Measurements from ENCODE around the gene PRKCE. TPM values are rescaled to one million over a fixed set of nuclear protein-coding genes. Genes with fewer than 3 reads are reported as not detected.

The PRKCE gene
- total RNA-seq, 1 experiment from 2014 or later, result 21.7 TPM

DNA sequence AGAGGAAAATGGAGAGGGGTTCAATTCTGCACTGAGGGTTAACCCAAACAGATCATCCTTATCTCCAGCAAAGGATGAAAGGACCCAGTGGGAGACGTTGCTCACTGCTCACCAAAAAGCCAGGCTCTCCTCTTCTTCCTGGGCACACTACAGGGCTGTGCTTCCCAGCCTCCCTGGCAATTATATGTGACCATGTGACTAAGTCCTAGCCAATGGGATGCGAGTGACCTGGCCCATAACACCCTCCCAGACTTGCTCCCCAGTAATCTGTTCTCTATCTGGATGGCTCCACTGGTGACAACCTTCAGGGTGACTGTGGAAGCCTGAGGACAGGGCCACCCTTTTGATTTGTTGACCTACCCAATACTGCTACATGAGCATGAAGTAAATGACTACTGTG is 10.9 kb upstream of the PRKCE start:
- Histone ChIP-seq H3K27ac (no peak overlapping the region), H3K9me2 (ENCODE audit: insufficient read depth) (no peaks in the 10 kb centered on the region), H3K9me3 (ENCODE audit: insufficient read depth, low read depth) (no peaks in the 10 kb centered on the region), H4K20me1 (ENCODE audit: insufficient read depth) (no peaks in the 10 kb centered on the region), H3K4me1 (replicated peaks; ENCODE audit: insufficient read depth) (0 out of 2 replicates have a peak, but pooled peaks cover 9% of the 10 kb centered on the region), H3K79me2 (ENCODE audit: low read depth) (no peaks in the 10 kb centered on the region), H2AFZ (no peak overlapping the region), H3K27me3 (ENCODE audit: insufficient read depth, low read depth) (no peaks in the 10 kb centered on the region), H3K4me3 (no peak overlapping the region), H3K4me2 (no peak overlapping the region), H3F3A (ENCODE audit: insufficient read depth, low read depth) (no peaks in the 10 kb centered on the region), H3K36me3 (ENCODE audit: low read depth) (no peaks in the 10 kb centered on the region)
- BruUV-seq (replicated peaks), result no TSS peak
- CTCF ChIA-PET, result no interaction called here
- POLR2A ChIA-PET (ENCODE audit: unreplicated experiment), result no interaction called here
- DNase-seq, result no peak
- TF ChIP-seq EZH2 (IDR thresholded peaks at IDR 0.05; ENCODE audit: low read depth) (no peak), CTCF (conservative IDR thresholded peaks at IDR 0.05) (no peak)
- intact Hi-C loops (cut with micrococcal nuclease; ENCODE audit: unreplicated experiment), result no loop called here

- H3K36me3 ChIP-seq (ENCODE audit: low read depth), result no peaks in the 10 kb centered on the region
- H3K79me2 ChIP-seq (ENCODE audit: low read depth), result no peaks in the 10 kb centered on the region
- ChIA-PET POLR2A (ENCODE audit: unreplicated experiment) (no interaction called here), CTCF (interaction anchor here (0.6 to 0.8 kb wide), 2 partner anchors 303 to 314 kb away, joined by 3 read pairs; no protein-coding TSS in a partner anchor)
- peak overlapping the region; percentile 97 for H3K4me2 ChIP-seq
- no peak overlapping the region for H3K27ac ChIP-seq
- H3K4me1 ChIP-seq (replicated peaks; ENCODE audit: insufficient read depth), result 0 out of 2 replicates have a peak, but pooled peaks cover 9% of the 10 kb centered on the region
- no peak for TF ChIP-seq EZH2 (IDR thresholded peaks at IDR 0.05; ENCODE audit: low read depth)
- no peak for TF ChIP-seq CTCF (conservative IDR thresholded peaks at IDR 0.05)
- no peaks in the 10 kb centered on the region for H4K20me1 ChIP-seq (ENCODE audit: insufficient read depth)
- peak overlapping the region; percentile 61 for H3K4me3 ChIP-seq
- no peaks in the 10 kb centered on the region; the same call in 1 of the 2 replicates for H3K9me3 ChIP-seq (ENCODE audit: insufficient read depth, low read depth)
- no peaks in the 10 kb centered on the region for H3F3A ChIP-seq (ENCODE audit: insufficient read depth, low read depth)
- no peak for DNase-seq
- no peaks in the 10 kb centered on the region for H3K27me3 ChIP-seq (ENCODE audit: insufficient read depth, low read depth)
- H2AFZ ChIP-seq, result peak overlapping the region; percentile 88
- no TSS peak for BruUV-seq (replicated peaks)
- intact Hi-C loops (cut with micrococcal nuclease; ENCODE audit: unreplicated experiment), result loop anchor here (1.0 to 2.0 kb wide), 2 partner anchors 293 to 350 kb away; no protein-coding TSS in a partner anchor
- H3K9me2 ChIP-seq (ENCODE audit: insufficient read depth), result no peaks in the 10 kb centered on the region
Measured at GRCh38 chr2:45643095-45643494, 8.4 kb upstream of the PRKCE start.

DNA sequence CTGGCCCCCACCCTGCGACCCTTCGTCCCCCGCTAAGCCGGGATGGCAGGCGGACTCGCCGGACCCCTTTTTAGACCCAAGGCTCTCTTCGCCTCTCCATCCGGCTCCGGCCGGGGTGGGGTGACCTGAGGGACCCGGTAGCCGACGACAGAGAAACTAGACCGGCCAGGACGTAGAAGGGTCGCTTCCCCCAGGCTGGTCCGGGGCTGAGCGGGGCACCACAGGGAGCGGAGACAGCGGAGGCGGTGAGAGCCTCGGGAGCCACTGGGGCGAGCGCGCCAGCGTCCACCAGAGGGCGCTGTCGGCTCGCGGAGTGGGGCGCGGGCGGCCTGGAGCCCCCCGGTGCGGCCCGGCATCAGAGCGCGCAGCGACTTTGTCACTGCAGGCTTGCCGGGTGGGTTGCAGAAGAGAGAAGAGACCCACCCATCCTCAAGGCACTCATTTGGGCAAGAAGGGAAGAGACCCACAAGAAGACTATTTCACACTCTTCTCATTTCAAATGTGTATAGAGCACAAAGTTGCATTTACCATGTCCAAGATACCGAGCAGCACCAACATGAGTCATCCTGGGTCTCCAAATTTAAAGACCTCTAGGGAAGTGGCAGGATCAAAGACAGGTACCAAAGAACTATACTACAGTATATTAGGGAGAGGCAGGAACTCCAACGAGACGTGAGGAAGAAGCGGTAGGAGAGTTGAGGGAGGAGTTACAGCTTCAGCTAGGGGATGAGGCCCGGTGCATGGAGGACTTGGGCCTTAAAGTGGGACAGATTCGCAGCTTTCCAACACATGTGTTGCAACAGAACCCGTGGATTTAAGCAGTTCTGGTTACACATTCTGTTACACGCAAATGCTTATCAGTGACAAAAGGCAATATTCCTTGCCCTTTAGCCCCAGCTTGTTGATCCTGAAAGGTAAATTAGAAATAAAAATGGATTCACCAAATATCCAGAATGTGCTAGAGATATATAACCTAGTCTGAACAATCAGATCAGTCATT is 7.6 kb upstream of the PRKCE start:
- no peaks in the 10 kb centered on the region for H3K27me3 ChIP-seq (ENCODE audit: insufficient read depth, low read depth)
- H3K27ac ChIP-seq, result no peak overlapping the region
- TF ChIP-seq CTCF (conservative IDR thresholded peaks at IDR 0.05) (peak; percentile 99), EZH2 (IDR thresholded peaks at IDR 0.05; ENCODE audit: low read depth) (no peak)

More for the DNA sequence above, 7.6 kb upstream of the PRKCE start:
- H3K9me3 ChIP-seq (ENCODE audit: insufficient read depth, low read depth), result no peaks in the 10 kb centered on the region; the same call in 1 of the 2 replicates
- H2AFZ ChIP-seq, result peak overlapping the region; percentile 88
- no TSS peak for BruUV-seq (replicated peaks)
- no peaks in the 10 kb centered on the region for H3K9me2 ChIP-seq (ENCODE audit: insufficient read depth)
- ChIA-PET POLR2A (ENCODE audit: unreplicated experiment) (interaction anchor here (0.6 kb wide), 1 partner anchor 1212 kb away, joined by 9 read pairs; no protein-coding TSS in a partner anchor), CTCF (interaction anchor here (0.7 kb wide), 1 partner anchor 68 kb away, joined by 3 read pairs; no protein-coding TSS in a partner anchor)
- DNase-seq, result peak in 1 of 2 experiments; percentile 72
- intact Hi-C loops (cut with micrococcal nuclease; ENCODE audit: unreplicated experiment), result loop anchor here (1.0 to 2.0 kb wide), 4 partner anchors 134 to 817 kb away; no protein-coding TSS in a partner anchor
- H3K4me2 ChIP-seq, result peak overlapping the region; percentile 97
- H3K36me3 ChIP-seq (ENCODE audit: low read depth), result no peaks in the 10 kb centered on the region
- H3K79me2 ChIP-seq (ENCODE audit: low read depth), result no peaks in the 10 kb centered on the region
- peak overlapping the region; percentile 61 for H3K4me3 ChIP-seq
- H4K20me1 ChIP-seq (ENCODE audit: insufficient read depth), result no peaks in the 10 kb centered on the region
- peaks cover 9% of the 10 kb centered on the region; the same call in 1 of the 2 replicates for H3K4me1 ChIP-seq (replicated peaks; ENCODE audit: insufficient read depth)
- peaks cover 4% of the 10 kb centered on the region; the same call in 1 of the 2 replicates for H3F3A ChIP-seq (ENCODE audit: insufficient read depth, low read depth)
